DMS 273 treated with DMSO at 0.1 percent for 48 hours (cell line): ENCODE data around the gene KRTAP1-5.
"Not testable (repeated sequence)": the region's sequence is repeated elsewhere in the genome, so short reads cannot be mapped to it uniquely, and the experiment has no call there.

ENCODE experiments used
- DNase-seq: peaks from one replicate; lab custom pipeline; 2025; lab: John Stamatoyannopoulos, UW

The KRTAP1-5 gene, protein sequence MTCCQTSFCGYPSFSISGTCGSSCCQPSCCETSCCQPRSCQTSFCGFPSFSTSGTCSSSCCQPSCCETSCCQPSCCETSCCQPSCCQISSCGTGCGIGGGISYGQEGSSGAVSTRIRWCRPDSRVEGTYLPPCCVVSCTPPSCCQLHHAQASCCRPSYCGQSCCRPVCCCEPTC

DNA sequence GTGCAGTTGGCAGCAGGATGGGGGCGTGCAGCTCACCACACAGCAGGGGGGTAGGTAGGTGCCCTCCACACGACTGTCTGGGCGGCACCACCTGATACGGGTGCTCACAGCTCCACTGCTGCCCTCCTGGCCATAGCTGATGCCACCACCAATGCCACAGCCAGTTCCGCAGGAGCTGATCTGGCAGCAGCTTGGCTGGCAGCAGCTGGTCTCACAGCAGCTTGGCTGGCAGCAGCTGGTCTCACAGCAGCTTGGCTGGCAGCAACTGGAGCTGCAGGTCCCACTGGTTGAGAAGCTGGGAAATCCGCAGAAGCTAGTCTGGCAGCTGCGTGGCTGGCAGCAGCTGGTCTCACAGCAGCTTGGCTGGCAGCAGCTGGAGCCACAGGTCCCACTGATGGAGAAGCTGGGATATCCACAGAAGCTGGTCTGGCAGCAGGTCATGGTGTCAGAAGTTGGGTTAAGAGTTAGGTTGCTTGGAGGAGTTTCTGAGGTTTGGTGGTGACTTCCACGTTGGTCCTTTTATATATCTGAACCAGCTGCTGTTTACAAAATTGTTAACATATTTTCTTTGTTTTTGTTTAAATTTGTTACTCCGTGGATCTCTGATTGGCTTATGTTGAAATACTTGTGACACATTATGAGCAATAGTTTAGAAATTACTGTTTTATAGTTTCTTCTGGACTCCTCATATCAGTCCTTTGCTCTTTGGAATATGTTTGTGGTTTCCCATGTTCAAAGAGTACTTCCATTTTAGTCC, at the start of gene KRTAP1-5:
Gene KRTAP1-5 (minus strand): TSS at position 494 of the 757 bp plus-strand sequence. CDS start 53 bp downstream, at position 441.
- DNase-seq, result no peak

DNA sequence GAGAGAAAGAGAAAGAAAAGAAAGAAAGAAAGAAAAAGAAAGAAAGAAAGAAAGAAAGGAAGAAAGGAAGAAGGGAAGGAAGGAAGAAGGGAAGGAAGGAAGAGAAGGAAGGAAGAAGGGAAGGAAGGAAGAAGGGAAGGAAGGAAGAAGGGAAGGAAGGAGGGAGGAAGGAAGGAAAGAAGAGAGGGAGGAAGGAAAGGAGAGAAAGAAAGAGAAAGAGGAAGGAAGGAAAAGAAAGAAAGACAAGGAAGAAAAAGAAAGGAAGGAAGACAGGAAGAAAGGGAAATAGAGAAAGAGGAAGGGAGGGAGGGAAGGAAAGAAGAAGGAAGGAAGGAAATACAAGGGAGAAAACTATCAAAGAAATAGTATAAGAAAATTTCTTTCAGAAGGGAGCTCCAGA, 49.8 kb upstream of the KRTAP1-5 start:
- no peak for DNase-seq

DNA sequence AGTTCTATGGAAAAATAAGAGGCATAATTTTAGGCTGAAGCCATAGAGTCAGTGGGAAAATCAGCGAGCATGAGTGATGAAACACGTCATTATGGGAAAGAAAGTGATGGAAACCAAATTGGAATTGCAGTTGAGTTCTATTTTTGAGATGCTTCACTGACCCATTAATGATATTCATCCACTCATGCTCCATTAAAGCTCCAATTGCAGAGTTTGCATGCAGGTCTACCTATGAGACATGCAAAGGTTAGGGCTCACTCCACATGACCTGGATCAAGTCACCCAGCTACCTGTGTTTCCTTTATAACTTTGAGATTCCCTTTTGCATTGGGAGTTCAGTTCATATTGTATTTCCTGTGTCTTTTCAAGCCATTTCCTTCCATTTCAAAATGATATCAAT, 46.7 kb upstream of the KRTAP1-5 start:
- no peak for DNase-seq

DNA sequence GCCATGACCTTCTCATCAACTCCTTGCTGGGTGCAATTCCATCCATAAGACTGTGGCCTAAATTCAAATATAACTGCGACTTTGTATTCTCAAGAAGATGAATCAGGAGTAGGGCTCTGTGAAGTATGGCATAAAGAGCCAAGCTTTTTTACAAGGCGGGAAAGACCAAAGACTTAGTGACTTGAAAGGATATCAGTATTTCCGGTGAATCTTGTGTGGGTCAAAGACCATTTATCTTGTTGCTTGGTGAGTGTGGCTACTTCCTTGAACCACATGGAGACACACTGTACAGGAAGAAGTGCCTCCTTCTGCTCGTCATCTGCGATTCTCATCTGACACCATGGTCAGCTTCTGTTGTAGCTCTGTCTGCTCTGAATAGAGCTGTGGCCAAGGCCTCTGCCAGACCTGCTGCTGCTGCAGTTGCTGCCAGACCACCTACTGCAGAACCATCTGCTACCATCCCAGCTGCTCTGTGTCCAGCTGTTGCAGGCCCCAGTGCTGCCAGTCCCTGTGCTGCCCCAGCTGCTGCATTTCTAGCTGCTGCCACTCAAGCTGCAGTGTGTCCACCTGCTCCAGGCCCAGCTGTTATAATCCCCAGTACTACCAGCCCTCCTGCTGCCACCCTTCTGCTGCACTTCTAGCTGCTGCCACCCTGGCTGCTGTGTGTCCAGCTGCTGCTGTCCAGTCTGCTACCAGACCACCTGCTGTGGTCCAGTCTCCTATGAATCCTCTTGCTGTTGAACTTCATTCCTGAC, 44.8 kb upstream of the KRTAP1-5 start:
- peak; percentile 14 for DNase-seq

DNA sequence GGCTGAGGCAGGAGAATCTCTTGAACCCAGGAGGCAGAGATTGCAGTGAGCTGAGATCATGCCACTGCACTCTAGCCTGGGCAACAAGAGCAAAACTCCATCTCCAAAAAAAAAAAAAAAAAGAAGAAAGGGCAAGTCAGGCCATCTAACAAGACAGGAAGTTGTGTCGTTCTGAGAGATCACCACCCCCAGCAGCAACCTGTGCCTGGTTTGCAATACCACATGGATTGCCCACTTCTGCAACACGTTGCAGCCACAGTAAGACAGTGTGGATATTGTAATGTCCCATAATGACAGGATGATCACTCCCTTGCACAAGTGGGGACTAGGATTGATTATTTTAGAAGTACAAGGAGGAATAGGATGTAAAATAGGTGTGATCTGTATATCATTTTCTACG, 42.0 kb upstream of the KRTAP1-5 start:
- no peak for DNase-seq

DNA sequence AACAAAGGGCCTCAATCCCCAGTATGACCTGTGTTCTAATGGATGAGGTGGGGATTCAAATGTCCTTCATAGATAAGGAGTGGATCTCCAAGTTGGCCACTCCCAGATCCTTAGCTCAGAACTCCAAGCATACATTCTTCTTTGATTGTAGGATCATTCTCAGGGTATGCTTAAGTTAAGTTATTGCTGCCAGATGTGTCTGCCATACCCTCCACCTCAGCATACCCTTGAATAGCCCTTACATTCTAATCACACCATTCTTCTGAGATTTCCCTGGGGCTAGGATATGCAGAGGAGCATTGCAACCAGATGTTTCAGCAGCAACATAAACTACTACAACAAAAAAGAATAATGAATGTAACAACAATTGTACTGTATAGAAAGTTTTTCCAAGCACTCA, 40.3 kb upstream of the KRTAP1-5 start:
- no peak for DNase-seq

DNA sequence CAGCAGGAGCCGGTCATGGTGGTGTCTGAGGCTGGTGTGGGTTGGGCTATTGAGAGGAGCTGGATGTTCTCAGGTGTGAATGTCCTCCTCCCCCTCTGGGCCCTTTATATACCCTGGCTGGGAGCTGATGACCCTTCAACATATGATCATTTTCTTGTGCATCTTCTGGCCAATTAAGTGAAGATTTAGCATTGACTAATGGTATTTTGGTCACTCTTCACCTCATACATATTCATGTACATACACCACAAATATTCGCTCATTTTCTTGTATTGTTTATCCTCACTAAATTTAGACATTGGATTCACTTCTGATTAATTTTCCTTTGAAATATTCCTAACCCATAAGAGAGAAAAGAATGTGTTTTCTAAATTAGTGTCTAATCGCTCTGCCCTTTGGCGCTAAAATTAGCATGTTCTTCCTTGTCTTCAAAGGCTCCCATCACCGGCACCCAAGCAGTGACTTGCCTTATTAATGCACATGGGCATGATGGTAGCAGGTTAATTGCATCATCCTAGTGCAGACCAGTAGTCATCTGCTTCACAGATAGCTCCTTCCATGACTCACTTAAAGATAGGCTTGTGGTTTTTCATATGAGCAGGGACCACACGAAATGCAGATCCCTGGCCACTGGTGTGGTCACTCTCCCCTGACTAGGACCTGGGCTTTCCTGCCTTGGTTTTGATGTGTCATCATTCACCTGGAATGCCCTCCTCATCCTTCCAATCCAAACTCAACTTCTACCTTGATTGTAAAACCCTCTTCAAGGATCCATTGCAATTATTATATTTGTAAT, 39.0 kb upstream of the KRTAP1-5 start, which contains the start of gene KRTAP2-4:
Gene KRTAP2-4 (minus strand): TSS at position 51 of the 796 bp plus-strand sequence. CDS start 34 bp downstream, at position 17.
- DNase-seq, result no peak

DNA sequence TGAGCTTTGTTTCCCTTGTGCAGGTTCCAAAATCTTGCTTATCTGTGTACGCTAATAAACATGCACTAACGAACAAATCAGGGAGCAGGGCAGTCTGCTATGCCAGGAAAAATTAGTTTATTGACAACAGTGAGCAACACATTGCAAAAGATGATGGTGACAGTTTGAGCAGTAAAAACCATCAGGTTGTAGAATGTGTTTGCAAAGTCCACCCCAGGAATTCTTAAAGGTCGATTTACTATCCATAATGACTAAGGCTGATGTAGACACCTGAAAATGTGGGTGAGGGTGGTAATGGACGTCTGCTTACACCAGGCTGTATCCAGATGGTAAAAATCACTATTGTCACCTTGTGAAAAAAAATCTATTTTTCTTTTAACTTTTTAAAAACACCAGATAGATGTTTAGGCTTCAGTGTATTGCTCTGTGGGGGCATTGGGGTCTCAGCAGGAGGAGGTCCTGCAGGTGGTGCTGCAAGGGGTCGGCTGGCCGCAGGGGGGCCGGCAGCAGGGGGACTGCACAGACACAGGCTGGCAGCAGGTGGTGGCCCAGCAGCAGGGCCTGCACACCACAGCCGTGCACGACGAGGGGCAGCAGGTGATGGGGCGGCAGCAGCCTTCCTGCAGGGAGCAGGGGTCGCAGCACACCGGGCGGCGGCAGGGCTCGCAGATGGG, 38.1 kb upstream of the KRTAP1-5 start:
- not testable (repeated sequence) for DNase-seq

DNA sequence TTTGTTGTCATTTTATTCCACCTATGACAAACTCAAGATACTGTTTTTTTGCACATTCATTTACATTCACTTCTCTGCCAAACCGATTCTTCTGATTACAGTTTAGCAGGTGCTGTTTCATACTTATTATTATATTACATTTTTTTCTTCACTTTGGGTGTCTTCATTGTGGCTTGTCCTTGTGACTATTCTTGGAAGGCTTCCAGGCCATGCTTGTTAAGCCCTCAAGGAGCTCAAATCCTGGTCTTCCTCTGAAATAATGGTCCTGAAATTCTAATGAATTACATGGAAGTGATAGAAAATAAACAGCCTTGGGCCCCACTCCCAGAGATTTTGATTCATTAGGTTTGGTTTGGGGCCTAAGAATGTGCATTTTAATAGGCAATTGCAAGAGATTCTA, 37.3 kb upstream of the KRTAP1-5 start:
- DNase-seq, result no peak

DNA sequence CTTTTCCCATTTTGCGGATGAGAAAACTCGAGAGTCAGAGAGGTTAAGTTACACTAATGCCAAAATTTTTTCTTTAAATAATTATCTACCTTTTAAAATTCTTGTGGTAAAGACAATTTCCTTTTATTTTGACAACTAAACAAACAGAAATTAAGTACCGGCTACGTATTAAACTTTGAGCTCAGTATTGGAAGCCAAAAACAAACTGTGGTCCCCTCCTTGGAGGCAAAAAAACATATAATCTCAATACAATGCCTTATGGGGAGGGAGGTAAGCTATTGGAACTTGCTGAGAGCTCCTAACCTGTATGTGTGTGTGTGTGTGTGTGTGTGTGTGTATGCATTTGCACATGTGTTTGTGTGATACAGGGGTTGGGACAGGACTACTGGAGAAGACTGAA, 36.4 kb upstream of the KRTAP1-5 start:
- no peak for DNase-seq

DNA sequence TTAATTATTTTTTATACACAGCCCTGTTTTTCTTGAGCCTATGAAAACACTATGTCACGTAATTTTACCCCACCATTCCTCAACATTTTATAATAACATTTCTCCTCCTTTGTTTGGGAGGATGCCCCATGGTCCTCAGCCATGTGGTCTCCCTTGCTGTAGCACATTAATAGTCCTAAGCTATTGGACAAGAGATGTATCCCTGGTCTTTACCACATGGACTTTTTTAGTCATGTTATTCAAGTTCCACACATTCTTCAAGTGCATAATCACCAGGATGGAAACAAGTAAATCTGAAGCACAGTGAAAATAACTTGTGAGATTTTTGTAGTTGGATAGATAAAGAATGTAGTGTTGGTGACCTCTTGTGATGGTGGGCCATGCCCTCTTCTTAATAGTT, 35.0 kb upstream of the KRTAP1-5 start:
- DNase-seq, result no peak

DNA sequence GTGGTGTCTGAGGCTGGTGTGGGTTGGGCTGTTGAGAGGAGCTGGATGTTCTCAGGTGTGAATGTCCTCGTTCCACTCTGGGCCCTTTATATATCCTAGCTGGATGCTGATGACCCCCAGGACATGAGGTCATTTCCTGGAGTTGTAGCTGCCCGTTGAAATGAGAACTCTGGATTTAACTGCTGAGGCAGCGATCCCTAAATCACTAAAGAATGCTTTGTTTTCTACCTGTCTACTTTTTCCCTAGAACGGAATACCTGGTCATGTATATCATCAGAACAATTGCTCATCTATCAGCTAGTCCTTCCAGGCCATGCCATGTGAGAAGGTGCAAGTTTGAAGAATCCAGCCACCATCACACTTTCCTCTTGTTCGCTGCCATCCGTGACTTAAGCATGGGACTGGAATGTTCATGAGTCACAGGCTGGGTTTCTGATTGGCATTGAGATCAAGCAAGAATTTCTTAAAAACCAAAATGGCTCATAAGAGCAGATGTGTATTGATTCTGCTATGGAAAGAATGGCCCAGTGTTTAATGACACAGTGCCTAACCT, 33.1 kb upstream of the KRTAP1-5 start, which contains the start of gene KRTAP2-3:
Gene KRTAP2-3 (minus strand): TSS at position 63 of the 553 bp plus-strand sequence. CDS start 64 bp downstream, outside the sequence.
- DNase-seq, result no peak

DNA sequence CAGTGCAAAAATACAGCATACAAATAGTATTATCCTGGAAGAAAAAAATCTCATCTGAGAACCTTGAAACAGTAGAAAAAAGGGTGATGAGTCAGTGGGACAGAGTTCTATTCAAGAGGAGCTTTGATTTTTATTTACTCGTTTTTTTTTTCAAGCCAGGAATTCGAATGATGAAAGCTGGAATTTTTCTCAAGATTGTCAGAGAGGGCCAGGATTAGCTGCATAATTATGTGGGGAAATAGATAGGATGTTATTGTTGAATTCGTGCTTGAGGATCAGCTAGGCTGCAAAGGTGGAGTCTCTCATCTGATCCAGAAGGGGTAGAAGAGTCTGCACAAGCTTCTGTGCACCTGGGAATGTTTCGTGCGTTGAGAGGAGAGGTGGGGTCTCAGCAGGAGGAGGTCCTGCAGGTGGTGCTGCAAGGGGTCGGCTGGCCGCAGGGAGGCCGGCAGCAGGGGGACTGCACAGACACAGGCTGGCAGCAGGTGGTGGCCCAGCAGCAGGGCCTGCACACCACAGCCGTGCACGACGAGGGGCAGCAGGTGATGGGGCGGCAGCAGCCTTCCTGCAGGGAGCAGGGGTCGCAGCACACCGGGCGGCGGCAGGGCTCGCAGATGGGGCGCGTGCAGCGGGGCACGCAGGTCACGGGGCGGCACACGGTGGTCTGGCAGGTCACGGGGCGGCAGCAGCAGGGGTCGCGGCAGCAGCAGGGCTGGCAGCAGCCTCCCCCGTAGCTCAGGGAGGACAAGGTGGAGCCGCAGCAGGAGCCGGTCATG, 32.5 kb upstream of the KRTAP1-5 start:
- DNase-seq, result not testable (repeated sequence)

DNA sequence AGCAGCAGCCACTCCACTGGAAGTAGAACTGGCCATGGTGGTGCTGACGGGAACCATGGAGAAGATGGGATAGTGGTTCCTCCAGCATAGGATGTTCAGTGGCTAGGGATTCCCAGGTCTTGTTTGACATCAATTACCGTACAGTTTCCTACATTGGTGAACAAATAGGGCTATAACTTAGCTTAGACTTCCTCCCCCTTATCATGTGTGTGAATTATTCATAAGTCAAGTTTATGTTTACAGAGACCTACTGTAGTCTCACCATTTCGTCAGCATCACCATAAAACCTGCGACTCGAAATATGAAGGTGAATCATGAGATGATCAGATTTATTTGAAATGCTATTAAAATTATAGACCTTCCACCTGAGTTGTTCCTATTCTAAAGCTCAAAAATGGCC, 31.7 kb upstream of the KRTAP1-5 start:
- DNase-seq, result no peak

DNA sequence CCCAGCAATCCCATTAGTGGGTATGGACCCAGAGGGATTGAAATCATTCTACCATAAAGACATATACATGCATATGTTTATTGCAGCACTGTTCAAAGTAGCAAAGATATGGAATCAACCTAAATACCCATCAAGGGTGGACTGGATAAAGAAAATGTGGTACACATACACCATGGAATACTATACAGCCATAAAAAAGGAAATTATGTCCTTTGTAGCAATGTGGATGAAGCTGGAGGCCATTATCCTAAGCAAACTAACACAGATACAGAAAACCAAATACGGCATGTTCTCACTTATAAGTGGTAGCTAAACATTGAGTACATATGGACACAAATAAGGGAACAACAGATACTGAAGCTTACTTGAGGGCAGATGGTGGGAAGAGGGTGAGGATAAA, 30.5 kb upstream of the KRTAP1-5 start:
- no peak for DNase-seq

DNA sequence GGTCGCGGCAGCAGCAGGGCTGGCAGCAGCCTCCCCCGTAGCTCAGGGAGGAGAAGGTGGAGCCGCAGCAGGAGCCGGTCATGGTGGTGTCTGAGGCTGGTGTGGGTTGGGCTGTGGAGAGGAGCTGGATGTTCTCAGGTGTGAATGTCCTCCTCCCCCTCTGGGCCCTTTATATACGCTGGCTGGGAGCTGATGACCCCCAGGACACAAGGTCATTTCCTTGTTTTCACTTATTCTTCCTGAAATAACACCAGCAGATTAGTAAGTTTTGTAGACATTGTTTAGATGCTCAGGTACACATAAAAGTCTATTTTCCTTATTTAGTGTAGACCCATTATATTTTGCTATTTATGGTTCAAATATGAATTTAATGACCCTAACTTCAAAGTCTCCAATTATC, 28.1 kb upstream of the KRTAP1-5 start, which contains the start of gene KRTAP2-2:
Gene KRTAP2-2 (minus strand): TSS at position 101 of the 400 bp plus-strand sequence. CDS start 19 bp downstream, at position 82.
- DNase-seq, result not testable (repeated sequence)

DNA sequence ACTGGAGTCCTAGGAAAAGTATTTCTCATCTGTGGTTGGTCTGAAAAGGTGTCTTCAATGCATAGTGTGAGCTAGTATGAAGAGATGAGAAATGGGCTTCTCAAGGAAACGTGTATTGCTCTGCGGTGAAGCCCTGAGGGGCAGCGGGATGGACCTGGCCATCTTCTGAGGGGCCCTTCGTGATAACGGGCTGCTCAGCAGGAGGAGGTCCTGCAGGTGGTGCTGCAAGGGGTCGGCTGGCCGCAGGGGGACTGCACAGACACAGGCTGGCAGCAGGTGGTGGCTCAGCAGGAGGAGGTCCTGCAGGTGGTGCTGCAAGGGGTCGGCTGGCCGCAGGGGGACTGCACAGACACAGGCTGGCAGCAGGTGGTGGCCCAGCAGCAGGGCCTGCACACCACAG, 27.5 kb upstream of the KRTAP1-5 start:
- not testable (repeated sequence) for DNase-seq

DNA sequence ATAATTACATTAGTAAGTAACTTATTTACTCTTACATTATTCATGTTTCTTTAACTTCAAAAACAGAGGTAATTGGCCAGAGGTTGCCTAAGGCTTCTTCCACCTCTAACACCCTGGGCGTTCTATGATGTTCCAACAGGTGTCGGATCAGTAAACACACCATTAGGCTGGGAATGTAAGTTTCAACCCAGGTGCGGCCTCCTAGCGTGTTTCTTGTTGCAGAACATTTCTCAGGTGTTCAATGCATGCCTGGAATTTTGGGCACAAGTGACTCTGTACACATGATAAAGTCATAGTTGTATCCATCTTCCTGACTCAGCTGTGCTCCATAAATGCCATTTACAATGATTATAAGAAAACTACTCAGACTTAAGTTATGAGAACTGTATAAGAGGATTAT, 27.0 kb upstream of the KRTAP1-5 start:
- no peak for DNase-seq

DNA sequence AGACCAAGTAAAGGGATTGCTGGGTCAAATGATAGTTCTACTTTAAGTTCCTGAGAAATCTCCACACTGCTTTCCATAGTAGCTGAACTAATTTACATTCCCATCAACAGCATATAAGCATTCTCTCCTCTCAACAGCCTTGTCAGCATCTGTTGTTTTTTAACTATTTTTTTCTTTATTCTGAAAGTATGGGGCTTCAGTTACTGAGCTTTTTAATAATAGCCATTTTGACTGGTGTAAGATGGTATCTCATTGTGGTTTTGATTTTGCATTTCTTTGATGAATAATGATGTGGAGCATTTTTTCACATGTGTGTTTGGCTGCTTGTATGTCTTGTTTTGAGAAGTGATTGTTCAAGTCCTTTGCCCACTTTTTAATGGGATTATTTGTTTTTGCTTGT, 25.6 kb upstream of the KRTAP1-5 start:
- DNase-seq, result no peak

DNA sequence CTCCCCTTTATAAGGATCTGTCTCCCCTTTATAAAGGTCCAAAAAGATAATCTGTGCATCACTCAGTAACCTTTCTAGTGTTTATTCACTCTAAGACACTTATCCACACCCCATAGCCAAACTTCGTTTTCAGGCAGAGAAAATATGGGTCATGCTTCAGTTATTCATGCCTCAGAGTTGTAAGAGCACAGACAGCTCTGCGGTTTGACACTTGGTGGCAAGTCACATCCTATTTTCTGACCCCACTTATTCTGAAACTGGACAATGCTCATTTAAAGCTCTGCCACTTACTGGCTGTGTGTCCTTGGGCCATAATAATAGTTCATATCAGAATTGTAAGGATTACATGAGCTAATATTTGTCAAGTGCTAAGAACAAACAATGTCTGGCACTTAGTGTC, 22.1 kb upstream of the KRTAP1-5 start:
- no peak for DNase-seq
